Nephron (organoid): Measurements from ENCODE around the gene STPG1.

Experiments
- H3K27ac Mint-ChIP-seq, 3 experiments: 2 replicates each; pipeline ENCODE4 v1.8.0; 2020; ENCODE audit warnings: mixed read lengths in 3 of 3, mild to moderate bottlenecking in 2 of 3, moderate library complexity in 1 of 3
- H3K27me3 Mint-ChIP-seq: 2 replicates; pipeline ENCODE4 v1.8.0; 2021; ENCODE audit warnings: low read depth, mild to moderate bottlenecking, moderate library complexity, mixed read lengths
- H3K36me3 Mint-ChIP-seq: 2 replicates; pipeline ENCODE4 v1.8.0; 2020; ENCODE audit warnings: low read depth, mixed read lengths
- H3K4me1 Mint-ChIP-seq: 2 replicates; pipeline ENCODE4 v1.8.0; 2020; ENCODE audit warnings: mixed read lengths
- H3K4me3 Mint-ChIP-seq, 3 experiments: 2 replicates each; pipeline ENCODE4 v1.8.0; 2020; ENCODE audit warnings: mild to moderate bottlenecking in 3 of 3, mixed read lengths in 3 of 3, moderate library complexity in 2 of 3
- H3K9me3 Mint-ChIP-seq: 2 replicates; pipeline ENCODE4 v1.8.0; 2020; ENCODE audit warnings: mixed read lengths
- TF ChIP-seq, protein P1 (sequence below), 3 experiments: fragments of 200-600 bp; sonication (generic); IDR thresholded peaks; one replicate each; pipeline ENCODE4 v1.5.0; 2021; ENCODE audit warnings: antibody characterized with exemption in 3 of 3; ENCODE audit not compliant: unreplicated experiment in 3 of 3

STPG1 gene

DNA sequence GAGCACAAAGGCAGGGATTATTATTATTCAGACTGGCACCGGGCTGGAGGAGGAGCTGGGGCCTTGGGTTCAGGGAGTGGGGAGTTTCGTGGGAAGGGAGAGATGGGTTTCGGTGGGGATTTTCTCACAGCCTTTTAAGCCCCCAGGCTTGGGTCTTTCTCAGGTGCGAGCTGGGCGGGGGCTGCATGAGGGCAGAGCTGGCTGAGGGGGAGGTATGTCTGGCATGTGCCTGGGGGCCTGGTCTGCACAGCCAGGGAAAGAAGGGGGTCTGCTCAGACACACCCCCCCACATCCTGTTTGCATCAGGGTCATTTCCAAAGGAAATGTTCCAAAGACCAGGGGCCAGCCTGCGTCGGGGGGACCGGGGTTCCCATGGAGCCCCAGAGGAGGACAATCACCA, 72.8 kb downstream of the STPG1 start:
- Mint-ChIP-seq H3K4me3 (no peak overlapping the region), H3K9me3 (no peaks in the 10 kb centered on the region), H3K36me3 (no peaks in the 10 kb centered on the region), H3K27me3 (peaks cover 18% of the 10 kb centered on the region), H3K4me1 (peaks cover 13% of the 10 kb centered on the region), H3K27ac (no peak overlapping the region)
- TF ChIP-seq, protein P1, sequence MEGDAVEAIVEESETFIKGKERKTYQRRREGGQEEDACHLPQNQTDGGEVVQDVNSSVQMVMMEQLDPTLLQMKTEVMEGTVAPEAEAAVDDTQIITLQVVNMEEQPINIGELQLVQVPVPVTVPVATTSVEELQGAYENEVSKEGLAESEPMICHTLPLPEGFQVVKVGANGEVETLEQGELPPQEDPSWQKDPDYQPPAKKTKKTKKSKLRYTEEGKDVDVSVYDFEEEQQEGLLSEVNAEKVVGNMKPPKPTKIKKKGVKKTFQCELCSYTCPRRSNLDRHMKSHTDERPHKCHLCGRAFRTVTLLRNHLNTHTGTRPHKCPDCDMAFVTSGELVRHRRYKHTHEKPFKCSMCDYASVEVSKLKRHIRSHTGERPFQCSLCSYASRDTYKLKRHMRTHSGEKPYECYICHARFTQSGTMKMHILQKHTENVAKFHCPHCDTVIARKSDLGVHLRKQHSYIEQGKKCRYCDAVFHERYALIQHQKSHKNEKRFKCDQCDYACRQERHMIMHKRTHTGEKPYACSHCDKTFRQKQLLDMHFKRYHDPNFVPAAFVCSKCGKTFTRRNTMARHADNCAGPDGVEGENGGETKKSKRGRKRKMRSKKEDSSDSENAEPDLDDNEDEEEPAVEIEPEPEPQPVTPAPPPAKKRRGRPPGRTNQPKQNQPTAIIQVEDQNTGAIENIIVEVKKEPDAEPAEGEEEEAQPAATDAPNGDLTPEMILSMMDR (IDR thresholded peaks at IDR 0.05; ENCODE audit: unreplicated experiment in 3 of 3): no peak

DNA sequence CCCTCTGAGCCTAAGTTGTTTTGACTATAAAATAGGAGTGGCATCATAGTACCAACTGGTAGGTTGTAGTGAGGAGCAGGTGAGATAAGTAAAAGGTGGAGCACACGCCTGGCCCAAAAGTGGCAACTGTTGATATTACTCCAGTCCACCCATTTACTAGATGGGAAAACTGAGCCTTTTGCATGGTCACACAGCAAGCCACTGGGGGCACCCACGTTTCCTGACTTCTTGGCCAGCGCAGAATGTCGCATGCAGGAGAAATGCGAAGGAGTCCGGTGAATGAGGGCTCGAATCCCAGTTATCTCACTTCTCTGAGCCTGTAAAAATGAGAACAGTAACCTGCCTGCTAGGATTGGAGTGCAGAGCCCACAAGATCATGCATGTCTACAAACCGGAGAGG, 73.6 kb downstream of the STPG1 start:
- TF ChIP-seq, protein P1 (IDR thresholded peaks at IDR 0.05; ENCODE audit: unreplicated experiment in 3 of 3): no peak
- Mint-ChIP-seq H3K9me3 (no peaks in the 10 kb centered on the region), H3K4me1 (peaks cover 14% of the 10 kb centered on the region), H3K27ac (no peak overlapping the region), H3K27me3 (peaks cover 18% of the 10 kb centered on the region), H3K4me3 (no peak overlapping the region), H3K36me3 (no peaks in the 10 kb centered on the region)

DNA sequence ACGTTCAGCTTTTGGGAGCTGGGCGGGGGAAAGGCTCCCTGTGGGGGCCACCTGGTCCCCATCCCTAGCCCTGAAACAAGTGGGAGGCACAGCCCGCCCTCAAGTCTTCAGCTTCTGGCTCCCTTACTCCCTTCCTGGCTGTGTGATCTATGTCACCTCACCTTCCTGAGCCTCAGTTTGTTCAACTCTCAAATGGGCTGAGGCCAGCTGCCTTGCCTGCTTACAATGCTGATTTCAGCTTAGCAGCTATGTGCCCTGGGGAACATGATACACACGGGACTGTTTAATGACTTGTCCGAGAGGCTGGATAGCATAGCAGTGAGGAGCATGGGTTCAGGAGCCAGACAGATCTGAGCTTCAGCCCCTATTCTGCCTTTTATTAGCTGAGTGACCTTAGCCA, 75.1 kb downstream of the STPG1 start:
- Mint-ChIP-seq H3K36me3 (no peaks in the 10 kb centered on the region), H3K4me3 (no peak overlapping the region), H3K9me3 (no peaks in the 10 kb centered on the region), H3K4me1 (peaks cover 18% of the 10 kb centered on the region), H3K27me3 (peaks cover 18% of the 10 kb centered on the region), H3K27ac (no peak overlapping the region)
- TF ChIP-seq, protein P1 (IDR thresholded peaks at IDR 0.05; ENCODE audit: unreplicated experiment in 3 of 3): no peak

DNA sequence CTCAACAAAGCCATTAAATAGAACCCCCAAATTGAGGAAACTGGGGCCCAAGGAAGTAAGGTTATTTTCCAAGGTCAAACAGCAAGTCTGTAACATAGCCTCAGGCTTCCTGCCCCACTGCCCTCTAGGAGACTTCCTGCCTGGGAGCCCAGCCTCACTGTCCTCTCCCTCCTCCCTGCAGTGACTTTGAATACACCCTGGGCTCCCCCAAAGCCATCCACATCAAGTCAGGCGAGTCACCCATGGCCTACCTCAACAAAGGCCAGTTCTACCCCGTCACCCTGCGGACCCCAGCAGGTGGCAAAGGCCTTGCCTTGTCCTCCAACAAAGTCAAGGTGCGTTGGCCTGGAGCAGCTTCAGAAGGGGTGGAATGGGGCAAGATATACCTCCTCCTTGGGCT, 76.1 kb downstream of the STPG1 start:
- Mint-ChIP-seq H3K4me3 (no peak overlapping the region), H3K36me3 (no peaks in the 10 kb centered on the region), H3K27me3 (peaks cover 18% of the 10 kb centered on the region), H3K27ac (no peak overlapping the region), H3K4me1 (peaks cover 18% of the 10 kb centered on the region), H3K9me3 (no peaks in the 10 kb centered on the region)
- TF ChIP-seq, protein P1 (IDR thresholded peaks at IDR 0.05; ENCODE audit: unreplicated experiment in 3 of 3): no peak

DNA sequence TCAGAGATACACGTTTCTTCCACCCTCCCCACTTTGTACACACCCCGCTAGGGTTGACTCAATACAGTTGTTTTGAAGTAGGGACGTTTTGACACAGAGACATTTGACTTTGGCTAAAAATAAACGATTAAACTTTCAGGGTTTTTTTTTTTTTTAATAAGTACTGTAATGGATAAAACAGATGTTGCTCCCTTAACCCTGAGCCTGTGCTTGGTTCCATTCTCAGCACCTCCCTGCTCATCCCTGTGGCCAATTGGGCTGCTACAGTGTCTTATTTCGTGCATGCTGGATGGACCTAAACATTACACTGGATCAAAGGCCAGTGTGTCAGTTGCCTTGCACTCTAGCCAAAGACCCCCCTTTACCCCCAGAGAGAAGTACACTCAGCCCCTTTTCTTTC, 77.5 kb downstream of the STPG1 start:
- Mint-ChIP-seq H3K4me3 (no peak overlapping the region), H3K36me3 (no peaks in the 10 kb centered on the region), H3K9me3 (no peaks in the 10 kb centered on the region), H3K27ac (no peak overlapping the region), H3K4me1 (peaks cover 18% of the 10 kb centered on the region), H3K27me3 (peaks cover 25% of the 10 kb centered on the region)
- TF ChIP-seq, protein P1 (IDR thresholded peaks at IDR 0.05; ENCODE audit: unreplicated experiment in 3 of 3): no peak

DNA sequence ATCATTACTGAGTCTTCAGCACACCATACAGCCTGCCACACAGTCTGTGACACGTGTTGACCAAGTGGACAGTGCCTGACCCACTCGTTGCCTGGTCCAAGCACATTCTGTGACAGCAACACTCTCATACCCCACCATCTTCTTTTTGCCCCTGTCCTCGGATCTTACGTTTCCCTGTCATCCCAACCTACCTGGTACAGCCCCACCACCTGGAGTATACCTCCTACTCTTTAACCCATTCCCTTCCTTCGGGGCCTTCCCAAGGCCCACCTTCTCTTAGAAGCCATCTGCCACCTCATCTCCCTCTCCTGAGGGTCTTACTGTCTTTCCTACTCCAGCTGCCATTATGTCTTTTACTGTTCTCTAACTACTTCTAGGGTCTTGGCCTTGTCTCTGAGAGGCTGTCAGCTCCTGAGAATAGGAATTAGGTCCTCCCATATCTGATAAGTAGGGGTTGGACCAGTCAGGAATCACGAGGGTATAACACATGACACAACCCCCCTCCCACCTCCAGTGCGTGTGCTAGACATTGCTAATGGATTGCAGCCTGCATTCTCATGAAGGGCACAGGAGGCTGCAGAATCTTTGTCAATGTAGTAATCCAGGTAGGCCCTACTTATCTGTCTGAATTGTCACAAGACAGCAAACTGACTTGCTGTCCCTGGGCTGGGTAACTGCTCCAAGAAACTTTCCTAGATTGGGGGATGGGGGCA, 81.5 kb downstream of the STPG1 start:
- no peaks in the 10 kb centered on the region for H3K9me3 Mint-ChIP-seq
- no peaks in the 10 kb centered on the region for H3K36me3 Mint-ChIP-seq
- H3K27me3 Mint-ChIP-seq: peaks cover 23% of the 10 kb centered on the region
- H3K27ac Mint-ChIP-seq: no peak overlapping the region
- peaks cover 14% of the 10 kb centered on the region for H3K4me1 Mint-ChIP-seq
- TF ChIP-seq, protein P1 (IDR thresholded peaks at IDR 0.05; ENCODE audit: unreplicated experiment in 3 of 3): no peak
- no peak overlapping the region for H3K4me3 Mint-ChIP-seq
